HEK293 (cell line): ENCODE data around the gene SPECC1L.

Experiments used
- CTCF ChIA-PET: fragments of 350-600 bp; formaldehyde crosslinking; extraction: SDS; loops from one replicate; lab custom pipeline; 2021; ENCODE audit warnings: antibody characterized with exemption; lab: Yijun Ruan, JAX
- POLR2A ChIA-PET: fragments of 300-600 bp; formaldehyde crosslinking; extraction: SDS; loops from one replicate; lab custom pipeline; 2020; ENCODE audit warnings: antibody characterized with exemption, inconsistent platforms; lab: Yijun Ruan, JAX
- H3K27ac ChIP-seq: fragments of 200-500 bp; sonication (Bioruptor generic); 2 replicates; pipeline ENCODE4 v1.5.1; 2014; ENCODE audit warnings: low read depth, low read length, control low read depth, inconsistent platforms; ENCODE audit errors: extremely low read depth
- H3K36me3 ChIP-seq, 2 experiments: fragments of 200-500 bp in 1 of 2; sonication (Bioruptor generic) in 1 of 2; 1 replicate in 1 of 2; 2 replicates in 1 of 2; pipeline ENCODE4 v1.5.1; 2014 to 2017; ENCODE audit warnings: inconsistent platforms in 2 of 2, low read length in 2 of 2; ENCODE audit not compliant: control insufficient read depth in 2 of 2, insufficient read depth in 1 of 2
- H3K4me1 ChIP-seq: fragments of 200-500 bp; sonication (Bioruptor generic); 2 replicates; pipeline ENCODE4 v1.5.1; 2014; ENCODE audit warnings: mild to moderate bottlenecking, low read length, inconsistent platforms; ENCODE audit not compliant: control insufficient read depth, insufficient read depth
- H3K4me3 ChIP-seq: 2 replicates; pipeline ENCODE4 v1.5.1; 2011; ENCODE audit warnings: low read depth, mild to moderate bottlenecking, control low read depth, low read length, moderate library complexity
- H3K9me3 ChIP-seq: fragments of 200-500 bp; sonication (Bioruptor generic); 2 replicates; pipeline ENCODE4 v1.5.1; 2014; ENCODE audit warnings: low read depth, low read length, inconsistent platforms; ENCODE audit not compliant: control insufficient read depth, insufficient read depth
- FEZF1 ChIP-seq: fragments of 450-650 bp; formaldehyde crosslinking; IDR thresholded peaks from 2 replicates; pipeline ENCODE4 v1.5.1; 2016; ENCODE audit warnings: missing biosample characterization, missing genetic modification characterization
- KLF1 ChIP-seq: fragments of 450-650 bp; formaldehyde crosslinking; IDR thresholded peaks from 2 replicates; pipeline ENCODE4 v1.5.1; 2016; ENCODE audit warnings: missing biosample characterization, missing genetic modification characterization
- OVOL3 ChIP-seq: fragments of 450-650 bp; formaldehyde crosslinking; IDR thresholded peaks from 2 replicates; pipeline ENCODE4 v1.5.1; 2016; ENCODE audit warnings: missing biosample characterization, missing genetic modification characterization
- PRDM1 ChIP-seq: fragments of 450-650 bp; formaldehyde crosslinking; IDR thresholded peaks from 2 replicates; pipeline ENCODE4; 2016; ENCODE audit warnings: missing biosample characterization, missing genetic modification characterization
- PRDM6 ChIP-seq: fragments of 450-650 bp; formaldehyde crosslinking; IDR thresholded peaks from 2 replicates; pipeline ENCODE4 v1.5.1; 2017; ENCODE audit warnings: missing biosample characterization, missing genetic modification characterization
- SCRT1 ChIP-seq: fragments of 450-650 bp; formaldehyde crosslinking; IDR thresholded peaks from 2 replicates; pipeline ENCODE4 v1.5.1; 2016; ENCODE audit warnings: missing biosample characterization, missing genetic modification characterization, borderline replicate concordance
- YY1 ChIP-seq: fragments of 450-650 bp; formaldehyde crosslinking; IDR thresholded peaks from 2 replicates; pipeline ENCODE4 v1.5.1; 2018; ENCODE audit warnings: missing biosample characterization, missing genetic modification characterization
- ZBTB21 ChIP-seq: fragments of 450-650 bp; formaldehyde crosslinking; IDR thresholded peaks from 2 replicates; pipeline ENCODE4 v1.5.1; 2017; ENCODE audit warnings: missing biosample characterization, missing genetic modification characterization
- ZBTB8A ChIP-seq: fragments of 450-650 bp; formaldehyde crosslinking; IDR thresholded peaks from 2 replicates; pipeline ENCODE4 v1.5.1; 2016; ENCODE audit warnings: missing biosample characterization, missing genetic modification characterization
- ZFHX2 ChIP-seq: fragments of 450-650 bp; formaldehyde crosslinking; conservative IDR thresholded peaks from 2 replicates; pipeline ENCODE4 v1.5.1; 2016; ENCODE audit warnings: missing biosample characterization, missing genetic modification characterization
- ZNF302 ChIP-seq: fragments of 450-650 bp; formaldehyde crosslinking; IDR thresholded peaks from 2 replicates; pipeline ENCODE4 v1.5.1; 2016; ENCODE audit warnings: missing biosample characterization, missing genetic modification characterization, low read depth
- ZNF350 ChIP-seq: fragments of 450-650 bp; formaldehyde crosslinking; IDR thresholded peaks from 2 replicates; pipeline ENCODE4 v1.5.0; 2017; ENCODE audit warnings: missing biosample characterization, mild to moderate bottlenecking, missing genetic modification characterization
- ZNF354C ChIP-seq: fragments of 450-650 bp; formaldehyde crosslinking; IDR thresholded peaks from 2 replicates; pipeline ENCODE4 v1.5.1; 2016; ENCODE audit warnings: missing biosample characterization, missing genetic modification characterization, low read depth, borderline replicate concordance
- ZNF362 ChIP-seq: fragments of 450-650 bp; formaldehyde crosslinking; IDR thresholded peaks from 2 replicates; pipeline ENCODE4 v1.5.1; 2016; ENCODE audit warnings: missing biosample characterization, missing genetic modification characterization
- ZNF366 ChIP-seq: fragments of 450-650 bp; formaldehyde crosslinking; conservative IDR thresholded peaks from 2 replicates; pipeline ENCODE4 v1.5.1; 2016; ENCODE audit warnings: missing biosample characterization, missing genetic modification characterization
- ZNF394 ChIP-seq: fragments of 450-650 bp; formaldehyde crosslinking; IDR thresholded peaks from 2 replicates; pipeline ENCODE4 v1.5.1; 2016; ENCODE audit warnings: missing biosample characterization, missing genetic modification characterization, mild to moderate bottlenecking, moderate library complexity, borderline replicate concordance
- ZNF473 ChIP-seq: fragments of 450-650 bp; formaldehyde crosslinking; IDR thresholded peaks from 2 replicates; pipeline ENCODE4 v1.5.1; 2017; ENCODE audit warnings: missing biosample characterization, missing genetic modification characterization
- ZNF48 ChIP-seq: fragments of 450-650 bp; formaldehyde crosslinking; IDR thresholded peaks from 2 replicates; pipeline ENCODE4 v1.5.1; 2016; ENCODE audit warnings: missing biosample characterization, missing genetic modification characterization
- ZNF555 ChIP-seq: fragments of 450-650 bp; formaldehyde crosslinking; conservative IDR thresholded peaks from 2 replicates; pipeline ENCODE4 v1.5.1; 2017; ENCODE audit warnings: missing biosample characterization, mild to moderate bottlenecking, missing genetic modification characterization, inconsistent platforms
- ZNF596 ChIP-seq: fragments of 450-650 bp; IDR thresholded peaks from 2 replicates; pipeline ENCODE4 v1.5.0; 2018; ENCODE audit warnings: missing biosample characterization, mild to moderate bottlenecking, missing genetic modification characterization, moderate library complexity
- ZNF670 ChIP-seq: fragments of 450-650 bp; formaldehyde crosslinking; IDR thresholded peaks from 2 replicates; pipeline ENCODE4 v1.5.1; 2016; ENCODE audit warnings: missing biosample characterization, missing genetic modification characterization, low read depth
- ZNF692 ChIP-seq: fragments of 450-650 bp; formaldehyde crosslinking; IDR thresholded peaks from 2 replicates; pipeline ENCODE4 v1.5.1; 2016; ENCODE audit warnings: missing biosample characterization, missing genetic modification characterization
- ZNF768 ChIP-seq: fragments of 450-650 bp; formaldehyde crosslinking; IDR thresholded peaks from 2 replicates; pipeline ENCODE4 v1.5.1; 2018; ENCODE audit warnings: missing biosample characterization, mild to moderate bottlenecking, missing genetic modification characterization
- ZNF830 ChIP-seq: fragments of 450-650 bp; IDR thresholded peaks from 2 replicates; pipeline ENCODE4 v1.5.0; 2018; ENCODE audit warnings: missing biosample characterization, missing genetic modification characterization, low read depth, mild to moderate bottlenecking, moderate library complexity
- ZSCAN30 ChIP-seq: fragments of 450-650 bp; IDR thresholded peaks from 2 replicates; pipeline ENCODE4 v1.5.1; 2018; ENCODE audit warnings: missing biosample characterization, mild to moderate bottlenecking, missing genetic modification characterization, moderate library complexity
- TF ChIP-seq, protein P1 (sequence below): fragments of 450-650 bp; formaldehyde crosslinking; IDR thresholded peaks from 2 replicates; pipeline ENCODE4 v1.5.1; 2017; ENCODE audit warnings: missing biosample characterization, missing genetic modification characterization
- TF ChIP-seq, protein P2 (sequence below): fragments of 450-650 bp; formaldehyde crosslinking; IDR thresholded peaks from 2 replicates; pipeline ENCODE4 v1.5.1; 2016; ENCODE audit warnings: missing biosample characterization, missing genetic modification characterization
- TF ChIP-seq, protein P3 (sequence below): fragments of 450-650 bp; formaldehyde crosslinking; IDR thresholded peaks from 2 replicates; pipeline ENCODE4 v1.5.1; 2016; ENCODE audit warnings: missing biosample characterization, missing genetic modification characterization

SPECC1L gene

DNA sequence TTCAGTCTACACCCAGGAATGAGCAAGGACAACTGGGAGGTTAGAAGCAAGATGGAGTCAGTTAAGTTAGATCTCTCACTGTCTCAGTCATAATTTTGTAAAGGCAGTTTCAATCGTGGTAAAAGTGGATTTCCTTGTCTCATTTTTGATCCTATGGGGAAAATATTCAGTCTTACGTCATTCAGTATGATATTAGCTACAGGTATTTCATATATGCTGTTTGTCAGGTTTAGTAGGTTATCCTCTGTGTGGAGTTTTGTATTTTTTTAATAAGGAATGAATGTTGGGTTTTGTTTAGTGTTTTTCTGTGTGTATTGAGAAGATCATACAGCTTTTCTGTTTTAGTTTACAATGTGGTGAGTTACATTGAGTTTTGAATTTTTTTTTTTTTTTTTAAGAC, 11.8 kb downstream of the SPECC1L start:
- ChIA-PET CTCF (interaction anchor here (0.5 kb wide), 1 partner anchor 538 kb away, joined by 3 read pairs; no protein-coding TSS in a partner anchor), POLR2A (interaction anchor here (0.7 kb wide), 1 partner anchor 11 kb away, joined by 3 read pairs; no protein-coding TSS in a partner anchor)
- H3K27ac ChIP-seq = no peak overlapping the region
- TF ChIP-seq ZNF596 (tag by site-specific recombination) (no peak), ZNF350 (tag by site-specific recombination) (no peak)
- H3K36me3 ChIP-seq = peaks cover 4 to 8% of the 10 kb centered on the region in 2 experiments; a peak in 2 of 3 replicates
- no peak overlapping the region for H3K4me3 ChIP-seq
- peaks cover 7% of the 10 kb centered on the region for H3K4me1 ChIP-seq
- H3K9me3 ChIP-seq = no peaks in the 10 kb centered on the region

DNA sequence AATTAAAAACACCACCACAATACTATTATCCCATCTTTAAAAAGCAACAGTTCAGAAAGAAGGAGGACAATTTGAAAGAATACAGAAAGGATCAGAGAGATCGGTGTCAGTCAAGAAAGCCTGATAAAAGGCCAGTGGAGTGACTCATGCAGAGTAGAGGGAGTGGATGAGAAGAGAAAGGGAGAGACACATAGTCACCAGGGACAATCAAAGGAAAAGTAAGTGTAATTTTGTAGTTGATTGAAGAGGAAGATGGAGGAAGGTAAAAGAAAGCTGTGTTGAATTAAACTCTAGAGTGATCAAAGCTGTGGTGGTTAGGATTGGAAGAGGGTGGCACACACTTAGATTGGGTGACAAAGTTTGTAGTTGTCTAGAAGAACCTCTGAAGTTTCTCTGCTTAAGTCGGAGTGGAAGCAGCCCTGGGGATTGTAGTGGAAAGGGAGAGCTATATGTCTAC, 14.1 kb downstream of the SPECC1L start:
- H3K4me3 ChIP-seq = no peak overlapping the region
- H3K36me3 ChIP-seq = peaks cover 4 to 5% of the 10 kb centered on the region in 2 experiments; a peak in 2 of 3 replicates
- POLR2A ChIA-PET = no interaction called here
- CTCF ChIA-PET = interaction anchor here (0.5 to 1.4 kb wide), 3 partner anchors 13 to 238 kb away, joined by 3 to 11 read pairs (median 3); no protein-coding TSS in a partner anchor
- no peak overlapping the region for H3K27ac ChIP-seq
- no peaks in the 10 kb centered on the region for H3K9me3 ChIP-seq
- peaks cover 16% of the 10 kb centered on the region for H3K4me1 ChIP-seq
- TF ChIP-seq SCRT1 (tag by site-specific recombination) (no peak), ZNF692 (no peak), ZNF354C (tag by site-specific recombination) (no peak), ZNF48 (tag by site-specific recombination) (no peak), ZFHX2 (no peak), OVOL3 (tag by site-specific recombination) (no peak), ZBTB8A (tag by site-specific recombination) (no peak), YY1 (tag by site-specific recombination) (no peak), KLF1 (tag by site-specific recombination) (no peak), ZNF830 (tag by site-specific recombination) (no peak), ZNF670 (no peak), ZNF362 (tag by site-specific recombination) (no peak), ZNF366 (tag by site-specific recombination) (peak; percentile 61), ZNF473 (tag by site-specific recombination) (no peak), PRDM6 (tag by site-specific recombination) (no peak), ZBTB21 (tag by site-specific recombination) (no peak), PRDM1 (tag by site-specific recombination) (peak; percentile 93), FEZF1 (tag by site-specific recombination) (peak; percentile 39; the same call in 1 of the 2 replicates), ZNF768 (tag by site-specific recombination) (no peak), ZNF394 (tag by site-specific recombination) (no peak), ZNF555 (tag by site-specific recombination) (no peak), ZSCAN30 (tag by site-specific recombination) (no peak), ZNF302 (tag by site-specific recombination) (no peak)
- TF ChIP-seq, protein P1, sequence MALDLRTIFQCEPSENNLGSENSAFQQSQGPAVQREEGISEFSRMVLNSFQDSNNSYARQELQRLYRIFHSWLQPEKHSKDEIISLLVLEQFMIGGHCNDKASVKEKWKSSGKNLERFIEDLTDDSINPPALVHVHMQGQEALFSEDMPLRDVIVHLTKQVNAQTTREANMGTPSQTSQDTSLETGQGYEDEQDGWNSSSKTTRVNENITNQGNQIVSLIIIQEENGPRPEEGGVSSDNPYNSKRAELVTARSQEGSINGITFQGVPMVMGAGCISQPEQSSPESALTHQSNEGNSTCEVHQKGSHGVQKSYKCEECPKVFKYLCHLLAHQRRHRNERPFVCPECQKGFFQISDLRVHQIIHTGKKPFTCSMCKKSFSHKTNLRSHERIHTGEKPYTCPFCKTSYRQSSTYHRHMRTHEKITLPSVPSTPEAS = no peak
- TF ChIP-seq, protein P2, sequence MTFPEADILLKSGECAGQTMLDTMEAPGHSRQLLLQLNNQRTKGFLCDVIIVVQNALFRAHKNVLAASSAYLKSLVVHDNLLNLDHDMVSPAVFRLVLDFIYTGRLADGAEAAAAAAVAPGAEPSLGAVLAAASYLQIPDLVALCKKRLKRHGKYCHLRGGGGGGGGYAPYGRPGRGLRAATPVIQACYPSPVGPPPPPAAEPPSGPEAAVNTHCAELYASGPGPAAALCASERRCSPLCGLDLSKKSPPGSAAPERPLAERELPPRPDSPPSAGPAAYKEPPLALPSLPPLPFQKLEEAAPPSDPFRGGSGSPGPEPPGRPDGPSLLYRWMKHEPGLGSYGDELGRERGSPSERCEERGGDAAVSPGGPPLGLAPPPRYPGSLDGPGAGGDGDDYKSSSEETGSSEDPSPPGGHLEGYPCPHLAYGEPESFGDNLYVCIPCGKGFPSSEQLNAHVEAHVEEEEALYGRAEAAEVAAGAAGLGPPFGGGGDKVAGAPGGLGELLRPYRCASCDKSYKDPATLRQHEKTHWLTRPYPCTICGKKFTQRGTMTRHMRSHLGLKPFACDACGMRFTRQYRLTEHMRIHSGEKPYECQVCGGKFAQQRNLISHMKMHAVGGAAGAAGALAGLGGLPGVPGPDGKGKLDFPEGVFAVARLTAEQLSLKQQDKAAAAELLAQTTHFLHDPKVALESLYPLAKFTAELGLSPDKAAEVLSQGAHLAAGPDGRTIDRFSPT (tag by site-specific recombination) = no peak
- TF ChIP-seq, protein P3, sequence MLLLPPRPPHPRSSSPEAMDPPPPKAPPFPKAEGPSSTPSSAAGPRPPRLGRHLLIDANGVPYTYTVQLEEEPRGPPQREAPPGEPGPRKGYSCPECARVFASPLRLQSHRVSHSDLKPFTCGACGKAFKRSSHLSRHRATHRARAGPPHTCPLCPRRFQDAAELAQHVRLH (tag by site-specific recombination) = no peak
